Neural cell (in vitro differentiated cells): ENCODE measurements around the gene EDIL3. TPM values are rescaled to one million over a fixed set of nuclear protein-coding genes. Genes with fewer than 3 reads are reported as not detected.

ENCODE experiments used
- H2AFZ ChIP-seq: fragments of 200-600, 300-800 bp; sonication (generic), shearing (Covaris generic); 2 replicates; pipeline ENCODE4 v1.6.0; 2014; ENCODE audit warnings: low read depth, mild to moderate bottlenecking, antibody characterized with exemption, low read length, moderate library complexity
- H3F3A ChIP-seq: fragments of 200-600 bp; shearing (Covaris generic); 2 replicates; pipeline ENCODE4 v1.6.1; 2016; ENCODE audit warnings: mild to moderate bottlenecking, moderate library complexity, mixed read lengths, antibody characterized with exemption, low read length; ENCODE audit not compliant: insufficient read depth, poor library complexity, severe bottlenecking
- H3K27ac ChIP-seq: fragments of 200-600, 300-800 bp; sonication (generic), shearing (Covaris generic); 2 replicates; pipeline ENCODE4 v1.5.1; 2014; ENCODE audit warnings: mild to moderate bottlenecking, low read length, moderate library complexity
- H3K27me3 ChIP-seq: fragments of 300-800, 200-600 bp; sonication (generic), shearing (Covaris generic); 2 replicates; pipeline ENCODE4 v1.6.0; 2014; ENCODE audit warnings: mild to moderate bottlenecking, low read depth, low read length, moderate library complexity; ENCODE audit not compliant: insufficient read depth
- H3K36me3 ChIP-seq: fragments of 300-800, 200-600 bp; sonication (generic), shearing (Covaris generic); 2 replicates; pipeline ENCODE4 v1.5.1; 2014; ENCODE audit warnings: mild to moderate bottlenecking, antibody characterized with exemption, low read length, moderate library complexity; ENCODE audit not compliant: insufficient read depth
- H3K4me2 ChIP-seq: fragments of 300-800, 200-600 bp; sonication (generic), shearing (Covaris generic); 2 replicates; pipeline ENCODE4 v1.6.0; 2014; ENCODE audit warnings: mild to moderate bottlenecking, low read length
- H3K4me3 ChIP-seq: fragments of 300-800, 200-600 bp; sonication (generic), shearing (Covaris generic); 2 replicates; pipeline ENCODE4 v1.5.1; 2014; ENCODE audit warnings: mild to moderate bottlenecking, low read length, moderate library complexity
- H3K79me2 ChIP-seq: fragments of 200-600 bp; shearing (Covaris generic); replicated peaks from 2 replicates; pipeline ENCODE4 v1.6.0; 2014; ENCODE audit warnings: mild to moderate bottlenecking, low read length, moderate library complexity; ENCODE audit not compliant: insufficient read depth
- H3K9ac ChIP-seq: fragments of 300-800, 200-600 bp; sonication (generic), shearing (Covaris generic); 2 replicates; pipeline ENCODE4 v1.6.1; 2016; ENCODE audit warnings: mild to moderate bottlenecking, low read length, mixed read lengths
- H3K9me2 ChIP-seq: fragments of 200-600 bp; shearing (Covaris generic); 2 replicates; pipeline ENCODE4 v1.6.1; 2016; ENCODE audit warnings: mild to moderate bottlenecking, low read length, mixed read lengths; ENCODE audit not compliant: insufficient read depth
- H3K9me3 ChIP-seq: fragments of 200-600, 300-800 bp; sonication (generic), shearing (Covaris generic); 2 replicates; pipeline ENCODE4 v1.6.1; 2016; ENCODE audit warnings: mild to moderate bottlenecking, mixed run types, low read length, moderate library complexity, mixed read lengths
- H4K20me1 ChIP-seq: fragments of 200-600 bp; shearing (Covaris generic); 2 replicates; pipeline ENCODE4 v1.6.1; 2016; ENCODE audit warnings: mild to moderate bottlenecking, mixed run types; ENCODE audit not compliant: insufficient read depth
- CTCF ChIP-seq: fragments of 450-650 bp; IDR thresholded peaks from 2 replicates; pipeline ENCODE4 v1.5.1; 2014; ENCODE audit warnings: antibody characterized with exemption, mild to moderate bottlenecking, moderate library complexity; ENCODE audit not compliant: poor library complexity, severe bottlenecking
- EP300 ChIP-seq: fragments of 450-650 bp; conservative IDR thresholded peaks from 2 replicates; pipeline ENCODE4 v1.6.1; 2014; ENCODE audit warnings: antibody characterized with exemption, mild to moderate bottlenecking, moderate library complexity; ENCODE audit not compliant: poor library complexity, severe bottlenecking
- EZH2 ChIP-seq: fragments of 200-600, 300-800 bp; shearing (Covaris generic), sonication (generic); IDR thresholded peaks from 2 replicates; pipeline ENCODE4 v1.6.1; 2014; ENCODE audit warnings: antibody characterized with exemption, low read length, borderline replicate concordance, mild to moderate bottlenecking; ENCODE audit not compliant: insufficient read depth, poor library complexity, severe bottlenecking
- MXI1 ChIP-seq: fragments of 450-650 bp; conservative IDR thresholded peaks from 2 replicates; pipeline ENCODE4 v1.6.1; 2014; ENCODE audit warnings: antibody characterized with exemption, mild to moderate bottlenecking; ENCODE audit not compliant: poor library complexity, severe bottlenecking
- POLR2AphosphoS5 ChIP-seq: IDR thresholded peaks from 2 replicates; pipeline ENCODE4 v1.6.1; 2012
- RAD21 ChIP-seq: fragments of 450-650 bp; conservative IDR thresholded peaks from 2 replicates; pipeline ENCODE4 v1.6.1; 2014; ENCODE audit warnings: antibody characterized with exemption, mild to moderate bottlenecking, moderate library complexity
- REST ChIP-seq: IDR thresholded peaks from 2 replicates; pipeline ENCODE4 v1.6.1; 2012; ENCODE audit warnings: borderline replicate concordance
- SMC3 ChIP-seq: fragments of 450-650 bp; conservative IDR thresholded peaks from 2 replicates; pipeline ENCODE4 v1.6.1; 2014; ENCODE audit warnings: antibody characterized with exemption, mild to moderate bottlenecking, moderate library complexity; ENCODE audit not compliant: poor library complexity
- TAF1 ChIP-seq: IDR thresholded peaks from 2 replicates; pipeline ENCODE4 v1.6.1; 2012; ENCODE audit warnings: low read depth
- polyA plus RNA-seq: library from polyadenylated mRNA; depleted of rRNA; stranded (reverse); fragments of >200 nt; gene quantifications from 2 replicates; pipeline ENCODE4 v1.2.3, GENCODE V29; 2014

EDIL3 gene
- polyA plus RNA-seq, 1 donor from 2014 or later, result 6.1 TPM

GRCh38 chr5:84372066-84372695 is 12.5 kb downstream of the EDIL3 start:
- Histone ChIP-seq H3K4me3 (no peak overlapping the region), H3K9me3 (no peaks in the 10 kb centered on the region), H3K9me2 (no peaks in the 10 kb centered on the region), H4K20me1 (no peaks in the 10 kb centered on the region), H3K4me2 (no peak overlapping the region), H3K27me3 (no peaks in the 10 kb centered on the region), H2AFZ (no peak overlapping the region), H3K79me2 (no peaks in the 10 kb centered on the region), H3K9ac (no peak overlapping the region), H3K27ac (no peak overlapping the region), H3F3A (no peaks in the 10 kb centered on the region), H3K36me3 (no peaks in the 10 kb centered on the region)
- TF ChIP-seq EP300, result no peak
- TF ChIP-seq REST, result no peak
- TF ChIP-seq RAD21, result no peak
- TF ChIP-seq CTCF, result no peak
- TF ChIP-seq MXI1, result no peak
- no peak for TF ChIP-seq SMC3
- no peak for TF ChIP-seq EZH2
- TF ChIP-seq TAF1, result no peak
- no peak for TF ChIP-seq POLR2AphosphoS5

- Histone ChIP-seq H3K9me3 (no peaks in the 10 kb centered on the region), H3K4me3 (no peak overlapping the region), H3K9me2 (no peaks in the 10 kb centered on the region), H3K79me2 (no peaks in the 10 kb centered on the region), H3K27ac (no peak overlapping the region), H4K20me1 (no peaks in the 10 kb centered on the region), H3K9ac (no peak overlapping the region), H3K4me2 (no peak overlapping the region), H2AFZ (no peak overlapping the region), H3F3A (no peaks in the 10 kb centered on the region), H3K27me3 (no peaks in the 10 kb centered on the region), H3K36me3 (no peaks in the 10 kb centered on the region)
- no peak for TF ChIP-seq EZH2
- no peak for TF ChIP-seq SMC3
- TF ChIP-seq TAF1, result no peak
- TF ChIP-seq REST, result no peak
- TF ChIP-seq POLR2AphosphoS5, result no peak
- TF ChIP-seq RAD21, result no peak
- no peak for TF ChIP-seq MXI1
- no peak for TF ChIP-seq EP300
- no peak for TF ChIP-seq CTCF
These were observed 14.5 kb downstream of the EDIL3 start for GRCh38 chr5:84370176-84370575.
